Esophagus squamous epithelium (tissue), 5 donors: ENCODE results near the gene KCNH4. TPM values are rescaled to one million over a fixed set of nuclear protein-coding genes. Genes with fewer than 3 reads are reported as not detected.
"Not testable (repeated sequence)": the region's sequence is repeated elsewhere in the genome, so short reads cannot be mapped to it uniquely, and the experiment has no call there.

Source experiments
- DNase-seq: peaks from one replicate; lab custom pipeline; 2025; lab: John Stamatoyannopoulos, UW
- H3K27ac ChIP-seq, 4 donors: fragments of 200-600 bp; sonication (generic); one replicate each; pipeline ENCODE4 v1.5.1; 2016 to 2019; ENCODE audit warnings: mild to moderate bottlenecking in 1 of 4
- H3K27me3 ChIP-seq, 4 donors: fragments of 200-600 bp; sonication (generic); 1 replicate in 3 of 4; 2 replicates in 1 of 4; pipeline versions ENCODE4 v1.5.1 to v1.6.0; 2017 to 2021; ENCODE audit warnings: antibody characterized with exemption in 1 of 4
- H3K36me3 ChIP-seq, 3 donors: fragments of 200-600 bp; sonication (generic); one replicate each; pipeline ENCODE4 v1.5.1; 2016 to 2019
- H3K4me1 ChIP-seq, 3 donors: fragments of 200-600 bp; sonication (generic); one replicate each; pipeline ENCODE4 v1.5.1; 2017 to 2019
- H3K4me3 ChIP-seq, 4 donors: fragments of 200-600 bp; sonication (generic); 1 replicate in 3 of 4; 2 replicates in 1 of 4; pipeline ENCODE4 v1.5.1; 2016 to 2019; ENCODE audit warnings: mild to moderate bottlenecking in 2 of 4, moderate library complexity in 1 of 4
- H3K9me3 ChIP-seq, 3 donors: fragments of 200-600 bp; sonication (generic); one replicate each; pipeline ENCODE4 v1.5.1; 2016 to 2019
- POLR2A ChIP-seq, 4 donors: fragments of 450-650 bp; IDR thresholded peaks; one replicate each; pipeline ENCODE4 v1.6.1; 2017; ENCODE audit warnings: antibody characterized with exemption in 4 of 4, mild to moderate bottlenecking in 4 of 4, moderate library complexity in 3 of 4
- WGBS, 2 donors: methylation state at CpG; one replicate each; pipeline ENCODE4 v1.1.5; 2018; 5-methylcytosine and 5-hydroxymethylcytosine counted together
- intact Hi-C: fragments of 100-400 bp; cut with DNase I; formaldehyde crosslinking; loops from one replicate; pipeline ENCODE4 v1.15.0; 2022
- total RNA-seq, 4 donors: library from RNA; depleted of rRNA; stranded (reverse); fragments of >200 nt; gene quantifications; one replicate each; pipeline ENCODE4 v1.1.0, GENCODE V29; 2016
- TF ChIP-seq, protein P1 (sequence below), 6 experiments: fragments of 450-650 bp in 4 of 6; fragments of 200-600 bp in 2 of 6; sonication (generic) in 2 of 6; IDR thresholded peaks; one replicate each; pipeline ENCODE4 v1.5.1; 2016 to 2019; ENCODE audit warnings: antibody characterized with exemption in 6 of 6, mild to moderate bottlenecking in 4 of 6, moderate library complexity in 4 of 6
- donor health status: DM: yes; HTN: yes; CAD: no.

The KCNH4 gene
- total RNA-seq, 4 donors from 2014 or later = under 0.01 to 0.09 TPM; not detected in 2

DNA sequence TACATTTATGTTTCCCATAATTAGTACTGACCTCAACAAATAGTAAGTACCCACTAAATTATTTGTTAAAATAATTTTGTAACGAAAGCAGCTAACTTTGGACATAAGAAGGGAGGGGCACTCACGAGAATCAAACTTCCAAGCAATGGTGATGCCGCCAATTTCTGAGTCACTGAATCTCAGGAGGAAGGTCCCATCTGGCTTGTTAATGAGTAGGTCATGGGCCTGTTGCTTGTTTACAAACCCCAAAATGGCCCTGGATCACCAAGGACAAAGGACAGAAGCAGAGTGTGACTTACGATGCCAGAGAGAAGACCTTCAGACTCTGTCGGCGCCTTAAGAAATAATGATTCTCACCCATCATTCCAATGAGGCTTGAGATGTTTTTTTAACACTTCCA is 29.1 kb upstream of the KCNH4 start:
- Histone ChIP-seq H3K27me3 (no peaks in the 10 kb centered on the region), H3K9me3 (no peaks in the 10 kb centered on the region), H3K27ac (no peak overlapping the region), H3K4me3 (no peak overlapping the region), H3K36me3 (peaks cover 6 to 100% (median 8%) of the 10 kb centered on the region in 3 donors), H3K4me1 (peaks cover 0 to 9% (median 0%) of the 10 kb centered on the region in 3 donors)
- no peak for TF ChIP-seq POLR2A (IDR thresholded peaks at IDR 0.05)
- TF ChIP-seq, protein P1, sequence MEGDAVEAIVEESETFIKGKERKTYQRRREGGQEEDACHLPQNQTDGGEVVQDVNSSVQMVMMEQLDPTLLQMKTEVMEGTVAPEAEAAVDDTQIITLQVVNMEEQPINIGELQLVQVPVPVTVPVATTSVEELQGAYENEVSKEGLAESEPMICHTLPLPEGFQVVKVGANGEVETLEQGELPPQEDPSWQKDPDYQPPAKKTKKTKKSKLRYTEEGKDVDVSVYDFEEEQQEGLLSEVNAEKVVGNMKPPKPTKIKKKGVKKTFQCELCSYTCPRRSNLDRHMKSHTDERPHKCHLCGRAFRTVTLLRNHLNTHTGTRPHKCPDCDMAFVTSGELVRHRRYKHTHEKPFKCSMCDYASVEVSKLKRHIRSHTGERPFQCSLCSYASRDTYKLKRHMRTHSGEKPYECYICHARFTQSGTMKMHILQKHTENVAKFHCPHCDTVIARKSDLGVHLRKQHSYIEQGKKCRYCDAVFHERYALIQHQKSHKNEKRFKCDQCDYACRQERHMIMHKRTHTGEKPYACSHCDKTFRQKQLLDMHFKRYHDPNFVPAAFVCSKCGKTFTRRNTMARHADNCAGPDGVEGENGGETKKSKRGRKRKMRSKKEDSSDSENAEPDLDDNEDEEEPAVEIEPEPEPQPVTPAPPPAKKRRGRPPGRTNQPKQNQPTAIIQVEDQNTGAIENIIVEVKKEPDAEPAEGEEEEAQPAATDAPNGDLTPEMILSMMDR (IDR thresholded peaks at IDR 0.05) = no peak
- DNase-seq = no peak
- WGBS, 2 donors = 89 to 92% methylated on average over 6 of the region's 6 CpGs
- intact Hi-C loops = no loop called here

DNA sequence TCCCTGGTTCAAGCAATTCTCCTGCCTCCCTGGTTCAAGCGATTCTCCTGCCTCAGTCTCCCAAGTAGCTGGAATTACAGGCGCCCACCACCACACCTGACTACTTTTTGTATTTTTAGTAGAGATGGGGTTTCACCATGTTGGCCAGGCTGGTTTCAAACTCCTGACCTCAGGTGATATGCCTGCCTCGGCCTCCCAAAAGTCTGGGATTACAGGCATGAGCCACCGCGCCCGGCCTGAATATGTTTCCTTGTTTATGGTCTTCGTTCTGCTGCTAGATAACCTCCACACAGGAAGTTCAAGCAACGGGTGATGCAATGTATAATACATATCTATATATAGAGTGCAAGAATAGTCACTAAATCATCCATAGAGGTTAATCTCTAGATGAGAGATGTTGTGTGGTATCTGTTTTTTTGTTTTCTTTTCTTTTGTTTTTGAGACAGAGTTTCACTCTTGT is 25.2 kb upstream of the KCNH4 start:
- intact Hi-C loops = not testable (repeated sequence)
- WGBS, 2 donors = 76 to 87% methylated on average over 5 to 8 of the region's 8 CpGs
- peaks cover 6 to 100% (median 24%) of the 10 kb centered on the region in 3 donors for H3K36me3 ChIP-seq

DNA sequence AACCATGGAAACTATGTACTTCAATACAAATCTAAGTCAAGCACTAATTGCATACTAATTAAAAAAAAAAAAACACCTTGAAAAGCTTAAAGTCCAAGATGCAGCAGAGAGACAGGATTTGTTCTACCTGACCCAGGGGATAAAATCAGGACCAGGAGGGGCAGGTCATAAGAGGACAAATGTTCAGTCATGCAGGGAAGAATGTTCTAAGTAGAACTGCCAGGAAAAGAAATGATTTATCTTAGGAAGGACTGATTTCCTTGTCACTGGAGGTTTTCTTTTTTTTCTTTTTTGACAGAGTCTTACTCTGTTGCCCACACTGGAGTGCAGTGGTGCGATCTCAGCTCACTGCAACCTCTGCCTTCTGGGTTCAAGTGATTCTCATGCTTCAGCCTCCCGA is 22.4 kb upstream of the KCNH4 start:
- peaks cover 0 to 90% (median 16%) of the 10 kb centered on the region in 3 donors for H3K36me3 ChIP-seq
- intact Hi-C loops = no loop called here
- no peak for TF ChIP-seq POLR2A (IDR thresholded peaks at IDR 0.05)
- TF ChIP-seq, protein P1 (IDR thresholded peaks at IDR 0.05) = no peak
- no peaks in the 10 kb centered on the region for H3K9me3 ChIP-seq
- no peak for DNase-seq
- H3K4me3 ChIP-seq = no peak overlapping the region
- H3K4me1 ChIP-seq = no peaks in the 10 kb centered on the region
- H3K27ac ChIP-seq = no peak overlapping the region
- WGBS, 2 donors = 94 to 95% methylated on average over 2 of the region's 2 CpGs
- H3K27me3 ChIP-seq = no peaks in the 10 kb centered on the region

More for the DNA sequence above, 25.2 kb upstream of the KCNH4 start:
- not testable (repeated sequence) for H3K9me3 ChIP-seq, H3K4me1 ChIP-seq, H3K27me3 ChIP-seq, H3K27ac ChIP-seq, DNase-seq, H3K4me3 ChIP-seq

DNA sequence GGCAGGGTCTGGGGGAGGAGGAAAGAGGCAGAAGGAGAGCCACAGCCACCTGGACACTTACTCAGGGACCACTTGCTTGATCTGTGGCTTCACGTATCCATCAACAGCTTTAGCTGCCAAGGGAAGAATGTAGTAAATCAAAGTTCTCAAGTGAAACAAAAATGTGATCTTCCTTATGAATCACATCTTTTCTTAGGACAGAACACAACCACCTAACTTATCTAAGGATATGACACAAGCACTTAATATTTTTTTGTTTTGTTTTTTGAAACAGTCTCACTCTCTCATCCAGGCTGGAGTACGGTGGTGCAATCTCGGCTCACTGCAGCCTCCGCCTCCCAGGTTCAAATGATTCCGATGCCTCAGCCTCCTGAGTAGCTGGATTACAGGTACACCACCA is 21.8 kb upstream of the KCNH4 start:
- Histone ChIP-seq H3K4me3 (no peak overlapping the region), H3K4me1 (no peaks in the 10 kb centered on the region), H3K27me3 (no peaks in the 10 kb centered on the region), H3K27ac (no peak overlapping the region), H3K9me3 (no peaks in the 10 kb centered on the region), H3K36me3 (peaks cover 0 to 83% (median 16%) of the 10 kb centered on the region in 3 donors)
- no peak for TF ChIP-seq POLR2A (IDR thresholded peaks at IDR 0.05)
- TF ChIP-seq, protein P1 (IDR thresholded peaks at IDR 0.05) = no peak
- DNase-seq = no peak
- WGBS, 2 donors = 96 to 98% methylated on average over 5 of the region's 5 CpGs
- intact Hi-C loops = no loop called here

DNA sequence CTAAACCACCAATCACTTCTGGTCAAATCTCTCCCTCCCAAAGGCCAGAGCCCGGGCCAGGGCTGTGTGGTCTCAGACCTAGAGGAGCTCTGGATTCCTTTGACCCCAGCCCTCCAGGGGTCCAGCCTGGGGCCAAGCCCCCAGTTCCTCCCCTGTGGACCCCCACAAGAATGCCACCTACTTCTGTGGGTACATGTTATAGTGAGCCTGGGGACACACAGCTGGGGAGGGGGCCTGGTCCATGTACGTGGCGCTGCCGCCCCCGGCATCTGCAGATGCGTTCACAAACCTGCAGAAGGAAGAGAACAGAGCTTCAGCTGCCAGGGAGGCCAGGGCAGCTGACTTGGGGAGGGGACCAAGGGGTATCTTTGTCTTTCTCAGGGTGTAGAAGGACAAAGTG is 21.2 kb upstream of the KCNH4 start:
- no peak for DNase-seq

More for the DNA sequence above, 21.2 kb upstream of the KCNH4 start:
- Histone ChIP-seq H3K4me1 (no peaks in the 10 kb centered on the region), H3K9me3 (no peaks in the 10 kb centered on the region), H3K36me3 (peaks cover 0 to 78% (median 16%) of the 10 kb centered on the region in 3 donors), H3K27me3 (no peaks in the 10 kb centered on the region), H3K4me3 (no peak overlapping the region), H3K27ac (no peak overlapping the region)
- intact Hi-C loops = no loop called here
- 100% methylated on average over 1 of the region's 6 CpGs; no CpG with 5 or more reads in 1 of the 2 donors for WGBS, 2 donors
- TF ChIP-seq, protein P1 (IDR thresholded peaks at IDR 0.05) = no peak
- no peak for TF ChIP-seq POLR2A (IDR thresholded peaks at IDR 0.05)
